Activated CD8-positive, alpha-beta memory T cell treated with anti-CD3 and anti-CD28 coated beads, Interleukin-2, amount 50 U/mL, for 48 hours (primary cell): ENCODE results near the gene ADCK2.
"Not testable (repeated sequence)": the region's sequence is repeated elsewhere in the genome, so short reads cannot be mapped to it uniquely, and the experiment has no call there.

ENCODE experiments used
- DNase-seq: peaks from one replicate; pipeline ENCODE4 v3.0.0-alpha.2; 2020

Gene ADCK2

GRCh38 chr7:140646931-140647647 lies 25.7 kb upstream of the ADCK2 start:
- no peak for DNase-seq

GRCh38 chr7:140649556-140650205 lies 23.1 kb upstream of the ADCK2 start:
- DNase-seq, result no peak

- DNase-seq, result no peak
Measured at GRCh38 chr7:140650367-140650766, 22.4 kb upstream of the ADCK2 start.

- DNase-seq, result no peak
Measured at GRCh38 chr7:140653319-140654108, 19.2 kb upstream of the ADCK2 start.

- no peak for DNase-seq
Measured at GRCh38 chr7:140654109-140654387, 18.7 kb upstream of the ADCK2 start.

GRCh38 chr7:140654661-140655060 lies 18.1 kb upstream of the ADCK2 start:
- no peak for DNase-seq

GRCh38 chr7:140655511-140656408 lies 17.0 kb upstream of the ADCK2 start:
- no peak for DNase-seq

- DNase-seq, result no peak
Measured at GRCh38 chr7:140656548-140657515, 15.9 kb upstream of the ADCK2 start.

GRCh38 chr7:140657891-140658290 lies 14.9 kb upstream of the ADCK2 start:
- no peak for DNase-seq

GRCh38 chr7:140659856-140660255 lies 12.9 kb upstream of the ADCK2 start:
- no peak for DNase-seq

- no peak for DNase-seq
Measured at GRCh38 chr7:140661124-140661523, 11.6 kb upstream of the ADCK2 start.

- not testable (repeated sequence) for DNase-seq
Measured at GRCh38 chr7:140662938-140663337, 9.8 kb upstream of the ADCK2 start.

GRCh38 chr7:140667476-140667875 lies 5.3 kb upstream of the ADCK2 start:
- no peak for DNase-seq

GRCh38 chr7:140668641-140669040 lies 4.1 kb upstream of the ADCK2 start:
- DNase-seq, result no peak

- DNase-seq, result no peak
Measured at GRCh38 chr7:140669352-140669751, 3.4 kb upstream of the ADCK2 start.

GRCh38 chr7:140669862-140670261 lies 2.9 kb upstream of the ADCK2 start:
- not testable (repeated sequence) for DNase-seq

- DNase-seq, result no peak
Measured at GRCh38 chr7:140670343-140670935, 2.3 kb upstream of the ADCK2 start.

GRCh38 chr7:140671966-140672365 lies 779 bp upstream of the ADCK2 start:
- no peak for DNase-seq

- peak; percentile 81 for DNase-seq
Measured at GRCh38 chr7:140673063-140673773, 473 bp downstream of the ADCK2 start.

- DNase-seq, result no peak
Measured at GRCh38 chr7:140673774-140674155, 1.0 kb downstream of the ADCK2 start.

GRCh38 chr7:140674356-140674800 lies 1.6 kb downstream of the ADCK2 start:
- DNase-seq, result no peak
